GM18861 (cell line): Measurements from ENCODE around the gene FAM240A.

ENCODE experiments used
- ATAC-seq: cut with Tn5 transposase; IDR thresholded peaks from one replicate; pipeline ENCODE4 v1.9.1; 2021; ENCODE audit not compliant: unreplicated experiment

FAM240A gene

GRCh38 chr3:46661776-46662766, 49.7 kb downstream of the FAM240A start:
- no peak for ATAC-seq

GRCh38 chr3:46662771-46663551, 50.6 kb downstream of the FAM240A start:
- ATAC-seq = no peak

GRCh38 chr3:46663591-46664135, 51.3 kb downstream of the FAM240A start:
- no peak for ATAC-seq

DNA sequence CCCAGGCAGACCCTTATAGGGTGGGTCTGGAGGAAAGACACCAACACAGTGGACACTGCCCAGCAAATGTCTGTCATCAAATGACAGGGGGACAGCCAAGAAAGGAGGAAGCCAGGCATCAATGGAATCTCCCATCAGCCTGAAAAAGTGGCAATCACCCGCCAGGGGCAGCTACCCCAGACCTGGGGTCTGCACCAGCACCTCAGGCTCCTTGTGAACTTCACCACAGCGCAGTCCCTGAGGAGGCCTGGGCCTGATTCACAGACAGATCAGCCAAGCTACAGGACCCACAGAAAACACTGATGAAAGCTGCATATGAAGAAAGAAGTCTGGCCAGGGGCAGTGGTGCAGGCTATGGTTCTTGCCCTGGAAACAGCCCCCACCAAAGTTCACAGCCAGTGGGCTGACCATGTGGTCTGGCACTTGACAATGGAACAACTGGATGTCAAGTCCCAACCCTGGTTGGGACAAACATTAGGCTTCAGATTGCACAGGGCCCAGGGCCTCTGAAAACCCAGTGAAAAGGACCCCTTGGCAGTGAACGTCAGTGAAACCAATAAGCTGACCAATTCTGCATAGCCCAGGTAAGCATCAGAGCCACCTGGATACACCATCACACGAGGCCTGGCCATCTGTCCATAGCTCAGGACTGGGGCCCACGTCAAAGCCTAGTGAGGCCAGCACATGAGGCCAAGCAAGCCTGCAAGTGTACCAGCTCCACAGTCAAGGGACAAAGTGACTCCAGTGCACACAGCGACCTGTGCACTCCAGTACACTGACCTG, 52.1 kb downstream of the FAM240A start:
- ATAC-seq = no peak

GRCh38 chr3:46664971-46665762, 52.8 kb downstream of the FAM240A start:
- ATAC-seq = no peak

- ATAC-seq = no peak
These were observed 53.6 kb downstream of the FAM240A start for GRCh38 chr3:46665763-46666452.

- no peak for ATAC-seq
These were observed 54.1 kb downstream of the FAM240A start for GRCh38 chr3:46666453-46666845.

GRCh38 chr3:46667061-46667621, 54.8 kb downstream of the FAM240A start:
- no peak for ATAC-seq

DNA sequence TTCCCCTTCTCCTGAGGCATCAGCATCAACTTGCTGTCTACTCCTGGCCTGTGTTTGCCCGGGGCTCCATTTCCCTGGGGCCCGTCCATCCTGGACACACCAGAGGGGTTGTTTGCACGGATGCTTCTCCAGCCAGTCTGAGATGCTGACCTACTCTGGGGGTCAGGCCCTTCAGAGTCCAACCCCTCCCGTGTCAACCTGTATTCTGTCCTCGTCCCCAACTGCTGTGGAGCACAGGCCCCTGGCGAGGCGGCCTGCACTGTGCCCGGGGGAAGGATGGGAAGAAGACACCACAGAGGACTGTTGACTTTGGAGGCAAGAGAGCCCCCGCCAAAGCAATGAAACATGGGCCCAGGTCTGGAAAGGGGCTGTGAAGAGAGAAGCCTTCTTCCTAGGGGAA, 55.3 kb downstream of the FAM240A start:
- ATAC-seq = no peak

GRCh38 chr3:46668116-46668515, 55.8 kb downstream of the FAM240A start:
- no peak for ATAC-seq

- ATAC-seq = no peak
These were observed 56.3 kb downstream of the FAM240A start for GRCh38 chr3:46668591-46668990.

GRCh38 chr3:46669191-46669999, 57.1 kb downstream of the FAM240A start:
- ATAC-seq = no peak

DNA sequence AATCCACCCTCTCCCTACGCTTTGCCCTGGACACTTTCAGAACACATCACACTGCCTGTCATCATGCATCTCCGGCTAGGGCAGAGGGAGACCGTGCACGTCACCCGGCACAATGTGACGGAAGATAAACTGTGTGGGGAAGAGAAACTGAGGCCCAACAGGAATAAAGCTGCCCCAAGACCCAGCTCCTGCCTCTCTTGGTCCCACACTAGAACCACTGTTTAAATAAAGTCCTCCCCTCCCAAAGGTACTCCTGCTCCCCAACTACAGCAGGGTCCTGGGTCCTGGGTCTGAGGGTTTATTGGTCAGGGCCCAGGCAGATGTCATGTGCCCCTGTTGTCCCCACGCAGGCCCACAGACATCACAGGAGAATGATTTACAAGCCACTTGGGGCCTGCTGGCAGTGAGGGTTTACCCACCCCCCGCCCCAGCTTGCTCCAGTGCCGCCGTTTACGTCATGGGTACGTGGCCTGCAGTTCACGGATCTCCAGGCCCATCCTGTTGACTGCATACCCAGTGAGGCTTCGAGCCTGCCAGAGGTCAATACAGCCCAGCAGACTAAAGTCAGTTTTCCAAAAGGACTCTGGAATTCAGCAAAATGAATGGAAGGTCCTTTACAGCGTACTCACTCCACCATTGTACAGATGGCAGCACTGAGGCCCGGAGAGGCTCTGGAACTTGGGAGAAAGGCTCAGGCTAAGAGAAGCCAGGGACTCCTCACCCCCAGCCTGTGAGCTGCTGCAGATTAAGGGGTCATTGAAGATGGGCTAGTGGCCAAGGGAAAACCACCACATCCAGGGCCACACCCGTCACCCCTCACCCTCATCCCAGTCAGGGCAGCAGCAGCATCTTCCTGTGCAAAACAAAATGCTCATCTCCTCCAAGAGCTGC, 57.9 kb downstream of the FAM240A start:
- no peak for ATAC-seq

DNA sequence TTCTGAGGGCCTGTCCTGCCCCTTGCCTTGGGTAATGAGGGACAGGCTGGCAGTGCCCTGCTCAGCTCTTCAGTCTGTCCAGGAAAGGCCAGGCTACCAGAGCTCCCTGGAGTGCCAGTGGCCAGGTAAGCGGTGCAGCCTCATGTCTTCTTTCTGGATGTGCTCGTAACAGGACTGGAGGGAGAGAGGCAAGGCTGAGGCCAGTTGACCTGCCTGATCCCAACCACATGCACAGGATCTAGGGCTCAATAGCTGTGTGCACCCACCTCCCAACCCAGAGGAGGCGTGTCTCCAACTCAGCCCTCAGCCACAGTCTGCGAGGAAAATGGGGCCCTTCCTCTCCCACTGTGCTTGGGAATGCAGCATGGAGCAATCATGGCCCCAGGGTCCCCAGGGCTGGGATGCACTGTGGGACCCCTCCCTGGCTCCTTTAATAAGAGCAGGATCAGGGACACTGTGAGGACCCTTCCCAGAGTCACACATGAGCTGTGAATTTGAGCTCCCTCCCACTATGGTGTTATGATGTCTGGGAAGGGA, 58.6 kb downstream of the FAM240A start:
- ATAC-seq = no peak

DNA sequence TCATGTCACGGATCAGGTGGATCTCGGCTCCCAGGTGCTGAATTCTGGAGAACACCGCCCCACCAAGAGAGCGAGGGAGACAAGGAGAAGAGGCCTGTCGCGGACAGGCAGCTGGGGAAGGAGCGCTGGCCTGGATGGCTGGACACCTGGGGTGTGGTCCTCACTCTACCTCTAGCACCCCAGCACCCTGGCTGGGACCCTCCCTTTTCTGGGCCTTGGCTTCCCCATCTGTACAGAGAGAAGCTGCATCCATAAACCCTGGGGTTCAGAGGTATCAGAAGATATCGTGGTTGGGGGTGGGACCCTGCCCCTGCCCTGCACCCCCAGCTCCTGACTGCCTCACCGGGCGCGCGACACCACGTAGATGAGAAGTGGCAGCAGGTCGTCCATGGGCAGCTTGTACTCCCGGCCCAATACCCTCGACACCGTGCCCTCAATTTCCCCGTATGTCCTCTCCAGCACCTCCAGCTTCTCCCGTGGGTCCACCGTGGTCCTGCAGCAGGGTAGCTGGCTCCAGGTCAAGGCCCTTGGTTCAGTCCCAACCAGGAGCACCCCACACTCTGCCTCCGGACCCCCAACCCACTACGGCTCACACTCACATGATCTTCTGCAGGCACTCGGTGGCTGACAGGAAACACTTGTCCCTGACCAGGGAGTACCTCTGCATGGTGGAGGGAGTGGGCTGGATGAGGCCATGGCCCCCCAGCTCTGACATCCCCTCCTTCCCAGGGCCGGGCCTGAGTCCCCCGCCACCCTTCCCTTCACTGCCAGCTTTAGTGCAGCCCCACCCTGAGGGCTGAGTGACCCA, 59.4 kb downstream of the FAM240A start:
- ATAC-seq = no peak

- no peak for ATAC-seq
These were observed 60.0 kb downstream of the FAM240A start for GRCh38 chr3:46672349-46672695.
